ENCODE data around the gene RPLP2. TPM values are rescaled to one million over a fixed set of nuclear protein-coding genes. Genes with fewer than 3 reads are reported as not detected.

Gene RPLP2
- total RNA-seq, 3 donors from 2014 or later (not counting 1 experiment from before 2014, with no cell fraction given), result 1,482 to 1,846 (median 1,534) TPM

- no peak for TF ChIP-seq CTCF (IDR thresholded peaks at IDR 0.05)
- H3K36me3 ChIP-seq (ENCODE audit: control insufficient read depth, insufficient read depth, low read length), result peaks cover 11% of the 10 kb centered on the region
- H3K9me3 Mint-ChIP-seq, result no peaks in the 10 kb centered on the region
- intact Hi-C loops (cut with micrococcal nuclease), result no loop called here
- peaks cover 34% of the 10 kb centered on the region for H3K4me1 ChIP-seq (ENCODE audit: control insufficient read depth, insufficient read depth, low read length)
- ATAC-seq (no peak), DNase-seq (no peak)
- H3K9me3 ChIP-seq (ENCODE audit: control insufficient read depth, insufficient read depth, low read length), result no peaks in the 10 kb centered on the region
- no peaks in the 10 kb centered on the region for H3K36me3 Mint-ChIP-seq
- peak overlapping the region; percentile 59 for H3K4me3 ChIP-seq (ENCODE audit: low read length)
- peak overlapping the region; percentile 81 to 88 for H3K27ac Mint-ChIP-seq
- H3K4me1 Mint-ChIP-seq, result peaks cover 0 to 17% of the 10 kb centered on the region in 2 donors
- H3K27ac ChIP-seq (ENCODE audit: low read length), result peak overlapping the region; percentile 81
- no peaks in the 10 kb centered on the region for H3K27me3 ChIP-seq (ENCODE audit: control insufficient read depth, insufficient read depth, low read length)
- H3K4me3 Mint-ChIP-seq, result peak overlapping the region; percentile 90
- WGBS (ENCODE audit: insufficient coverage), result 80% methylated on average over 11 of the region's 11 CpGs
- no peaks in the 10 kb centered on the region for H3K27me3 Mint-ChIP-seq (ENCODE audit: low read depth in 2 of 2)
Measured at GRCh38 chr11:820655-821511, 11.1 kb downstream of the RPLP2 start.

GRCh38 chr11:821512-822371, 12.0 kb downstream of the RPLP2 start:
- Mint-ChIP-seq H3K36me3 (no peaks in the 10 kb centered on the region), H3K27me3 (ENCODE audit: low read depth in 2 of 2) (no peaks in the 10 kb centered on the region), H3K4me3 (peak overlapping the region; percentile 37), H3K4me1 (peaks cover 0 to 17% of the 10 kb centered on the region in 2 donors), H3K9me3 (no peaks in the 10 kb centered on the region), H3K27ac (peak overlapping the region in 1 of 2 donors; percentile 14)
- WGBS (ENCODE audit: insufficient coverage), result 65% methylated on average over 20 of the region's 22 CpGs
- Histone ChIP-seq H3K36me3 (ENCODE audit: control insufficient read depth, insufficient read depth, low read length) (peaks cover 11% of the 10 kb centered on the region), H3K27me3 (ENCODE audit: control insufficient read depth, insufficient read depth, low read length) (no peaks in the 10 kb centered on the region), H3K4me1 (ENCODE audit: control insufficient read depth, insufficient read depth, low read length) (peaks cover 43% of the 10 kb centered on the region), H3K9me3 (ENCODE audit: control insufficient read depth, insufficient read depth, low read length) (no peaks in the 10 kb centered on the region), H3K27ac (ENCODE audit: low read length) (peak overlapping the region; percentile 16), H3K4me3 (ENCODE audit: low read length) (no peak overlapping the region)
- DNase-seq (no peak), ATAC-seq (no peak)
- TF ChIP-seq CTCF (IDR thresholded peaks at IDR 0.05), result no peak
- intact Hi-C loops (cut with micrococcal nuclease), result no loop called here

- Histone ChIP-seq H3K27me3 (ENCODE audit: control insufficient read depth, insufficient read depth, low read length) (peaks cover 6% of the 10 kb centered on the region), H3K4me3 (ENCODE audit: low read length) (no peak overlapping the region), H3K9me3 (ENCODE audit: control insufficient read depth, insufficient read depth, low read length) (no peaks in the 10 kb centered on the region), H3K4me1 (ENCODE audit: control insufficient read depth, insufficient read depth, low read length) (peaks cover 54% of the 10 kb centered on the region), H3K27ac (ENCODE audit: low read length) (no peak overlapping the region), H3K36me3 (ENCODE audit: control insufficient read depth, insufficient read depth, low read length) (peaks cover 11% of the 10 kb centered on the region)
- DNase-seq (no peak), ATAC-seq (no peak)
- no peaks in the 10 kb centered on the region for H3K36me3 Mint-ChIP-seq
- WGBS (ENCODE audit: insufficient coverage), result 98% methylated on average over 53 of the region's 53 CpGs
- H3K4me1 Mint-ChIP-seq, result peaks cover 0 to 31% of the 10 kb centered on the region in 2 donors
- no peak for TF ChIP-seq CTCF (IDR thresholded peaks at IDR 0.05)
- intact Hi-C loops (cut with micrococcal nuclease), result no loop called here
- no peak overlapping the region for H3K4me3 Mint-ChIP-seq
- no peak overlapping the region for H3K27ac Mint-ChIP-seq
- peaks cover 0 to 11% of the 10 kb centered on the region in 2 donors for H3K27me3 Mint-ChIP-seq (ENCODE audit: low read depth in 2 of 2)
- no peaks in the 10 kb centered on the region for H3K9me3 Mint-ChIP-seq
Measured at GRCh38 chr11:823441-824291, 13.9 kb downstream of the RPLP2 start.
